Stimulated activated CD4-positive, alpha-beta T cell treated with anti-CD3 and anti-CD28 coated beads, TNF-alpha, amount 100 ng/mL, for 24 hours (primary cell): ENCODE data around the gene PWWP2B.

Experiments used
- DNase-seq, 3 experiments: peaks; one replicate each; pipeline ENCODE4 v3.0.0-alpha.2; 2020; ENCODE audit warnings: low read depth in 3 of 3

The PWWP2B gene

GRCh38 chr10:132458071-132458585 lies 61.1 kb downstream of the PWWP2B start:
- no peak for DNase-seq

GRCh38 chr10:132458586-132459300 lies 61.7 kb downstream of the PWWP2B start:
- DNase-seq: peak in 2 of 3 experiments; percentile 32 to 58

DNA sequence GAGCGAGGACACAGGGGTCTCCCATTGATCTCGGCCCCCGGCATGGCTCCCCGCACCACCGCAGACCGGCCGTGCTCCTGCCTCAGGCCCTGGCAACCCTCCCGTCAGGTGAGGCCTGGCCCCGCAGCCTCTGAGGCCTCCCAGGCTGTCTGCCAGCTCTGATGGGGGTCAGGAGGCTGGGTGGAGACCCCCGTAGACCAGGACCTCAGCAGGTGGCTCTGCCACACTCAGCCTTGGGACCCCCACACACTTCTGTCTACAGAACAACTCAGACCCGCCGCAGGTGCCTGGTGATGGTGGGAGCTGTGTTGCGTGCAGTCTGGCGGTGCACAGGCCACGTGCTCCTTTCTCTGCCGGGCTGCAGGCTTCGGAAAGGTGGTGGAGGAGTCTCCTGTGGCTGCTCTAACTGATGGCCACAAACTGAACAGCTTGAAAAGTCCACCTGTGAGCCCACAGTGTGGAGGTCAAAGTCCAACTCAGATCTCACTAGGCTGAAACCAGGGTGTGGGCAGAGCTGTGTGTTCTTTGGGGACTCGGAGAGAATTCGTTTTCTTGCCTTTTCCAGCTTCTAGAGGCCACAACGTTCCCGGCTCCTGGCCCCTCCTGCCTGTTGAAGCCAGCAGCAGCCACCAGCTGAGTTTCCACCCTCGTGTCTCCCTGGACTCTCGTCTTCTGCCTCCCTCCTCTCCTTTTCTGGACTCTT lies 62.5 kb downstream of the PWWP2B start:
- DNase-seq: no peak

DNA sequence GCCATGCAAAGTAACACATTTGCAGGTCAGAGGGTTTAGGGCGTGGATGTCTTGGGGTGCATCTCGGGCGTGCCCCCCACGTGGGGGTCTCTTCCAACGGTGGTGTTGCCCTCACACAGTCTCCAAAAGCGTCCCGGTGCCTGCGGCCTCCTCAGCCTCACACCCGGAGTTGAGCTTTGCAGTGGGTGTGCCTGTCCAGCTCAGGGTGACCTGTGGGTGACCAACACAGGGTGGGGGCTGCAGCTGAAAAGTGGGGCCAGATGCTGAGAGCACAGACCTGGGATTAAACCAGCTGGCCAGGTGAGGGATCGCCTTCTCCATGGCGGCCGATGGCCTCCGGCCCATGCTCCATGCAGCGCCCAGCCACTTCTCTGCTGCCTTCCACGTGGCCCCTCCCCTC lies 63.1 kb downstream of the PWWP2B start:
- DNase-seq: no peak

- DNase-seq: no peak
Observed at GRCh38 chr10:132460691-132461090, 63.7 kb downstream of the PWWP2B start.

DNA sequence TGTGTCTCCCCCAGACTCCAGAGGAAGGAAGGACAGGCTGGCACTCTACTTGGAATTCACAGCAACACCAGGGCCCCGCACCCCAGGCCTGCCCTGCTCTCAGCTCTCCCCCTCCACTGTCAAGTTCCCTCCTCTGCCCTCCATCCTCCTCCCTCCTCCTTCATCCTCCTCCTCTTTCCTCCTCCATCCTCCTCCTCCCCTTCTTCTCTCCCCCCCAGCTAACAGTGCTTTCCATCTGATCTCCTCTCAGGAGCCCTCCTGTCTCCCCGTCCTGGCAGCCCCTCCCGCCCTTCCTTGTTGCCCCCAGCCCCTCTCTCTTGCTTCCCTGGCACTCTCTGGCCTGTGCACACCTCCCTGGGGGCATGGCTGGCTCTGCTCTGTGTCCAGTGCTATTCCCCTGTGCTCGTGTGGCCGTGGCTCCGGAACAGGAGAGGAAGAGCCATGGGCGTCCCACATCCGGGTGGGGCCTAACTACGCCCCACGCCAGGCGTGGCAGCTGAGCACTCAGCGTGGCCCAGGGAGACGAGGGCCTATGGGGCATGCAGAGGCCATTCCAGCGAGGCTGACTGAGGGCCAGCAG lies 64.2 kb downstream of the PWWP2B start:
- no peak for DNase-seq

GRCh38 chr10:132461683-132462231 lies 64.8 kb downstream of the PWWP2B start:
- DNase-seq: no peak

DNA sequence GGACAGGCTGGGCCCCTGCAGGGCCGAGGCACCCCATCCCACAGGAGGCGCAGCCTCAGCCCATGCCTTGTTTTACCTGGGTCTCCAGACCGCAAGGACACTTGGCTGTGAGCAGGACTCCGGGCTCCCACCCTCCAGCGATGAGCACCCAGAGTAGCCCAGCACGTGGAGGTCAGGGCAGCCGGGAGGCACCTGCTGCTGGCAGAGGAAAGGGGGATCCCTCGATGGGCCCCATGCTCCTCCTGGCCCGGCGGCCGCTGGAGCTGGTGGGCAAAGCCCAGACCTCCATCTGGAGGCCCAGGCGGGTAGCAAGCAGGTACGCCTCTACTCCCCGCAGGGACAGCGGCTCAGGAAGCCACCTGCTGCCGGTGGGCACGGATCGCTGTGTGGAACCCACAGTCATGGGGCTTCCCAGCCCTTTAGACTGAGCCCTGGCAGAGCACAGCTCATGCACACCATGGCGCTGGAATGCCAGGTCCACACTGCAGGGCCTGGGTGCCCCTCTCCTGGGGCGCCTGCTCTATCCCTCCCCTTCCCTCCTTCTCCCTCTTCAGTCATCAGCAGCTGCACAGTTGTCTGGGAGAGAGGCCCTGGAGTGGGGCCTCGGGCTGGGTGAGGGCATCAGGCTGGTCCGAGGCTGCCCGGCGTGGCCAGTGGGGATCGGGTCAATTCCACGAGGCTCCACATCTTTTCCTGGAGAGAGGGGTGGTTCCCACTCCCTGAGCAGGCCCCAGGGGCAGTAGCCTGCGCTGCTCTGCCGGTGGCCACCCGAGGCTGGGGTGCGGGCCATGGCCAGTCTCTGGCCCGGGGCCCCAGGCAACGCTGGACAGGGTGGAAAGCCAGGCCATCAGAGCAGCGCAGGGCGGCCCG lies 65.7 kb downstream of the PWWP2B start:
- DNase-seq: no peak

DNA sequence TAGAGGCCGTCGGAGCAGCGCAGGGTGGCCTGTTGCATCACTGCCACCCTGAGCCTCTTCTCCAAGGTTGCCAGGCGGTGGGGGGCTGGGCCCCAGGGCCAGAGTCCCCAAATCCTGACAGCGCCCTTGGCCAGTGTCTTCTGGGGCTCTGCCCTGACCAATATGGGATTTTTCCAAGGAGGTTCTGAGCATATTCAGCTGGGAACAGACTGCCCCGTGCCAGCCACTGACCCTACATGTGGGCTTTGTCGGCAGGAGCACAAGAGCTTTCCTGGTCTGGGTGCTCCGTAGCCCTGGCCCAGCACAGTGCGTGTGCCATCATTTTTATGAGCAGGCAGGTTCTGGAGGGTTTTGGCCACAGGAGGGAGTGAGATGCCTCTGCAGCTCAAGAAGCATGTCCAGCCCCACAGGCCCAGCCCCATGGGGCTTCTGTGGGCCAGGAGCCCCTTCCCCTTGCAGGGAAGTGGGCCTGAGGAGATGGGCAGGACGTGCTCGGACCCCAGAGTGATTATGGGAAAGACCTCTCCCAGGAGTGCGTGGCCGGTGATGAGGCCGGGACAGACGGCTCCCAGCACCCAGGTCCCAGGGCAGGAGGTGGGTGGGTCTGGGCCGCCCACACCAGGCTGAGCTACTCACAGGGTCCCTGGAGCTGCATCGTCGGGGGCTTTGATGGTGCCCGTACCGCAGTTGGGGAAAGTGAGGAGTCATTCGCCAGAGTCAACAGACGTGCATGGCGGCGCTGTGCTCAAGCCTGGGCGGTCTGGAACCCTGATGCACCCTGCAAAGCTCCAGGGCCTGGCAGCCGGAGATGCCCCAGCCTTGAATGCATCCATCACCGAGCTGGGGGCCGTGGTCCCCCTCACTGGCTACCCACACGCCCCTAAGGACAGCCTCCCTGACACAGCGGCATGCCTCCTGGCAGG lies 66.6 kb downstream of the PWWP2B start:
- no peak for DNase-seq

GRCh38 chr10:132464256-132465192 lies 67.5 kb downstream of the PWWP2B start:
- no peak for DNase-seq

- no peak for DNase-seq
Observed at GRCh38 chr10:132465193-132465888, 68.3 kb downstream of the PWWP2B start.

DNA sequence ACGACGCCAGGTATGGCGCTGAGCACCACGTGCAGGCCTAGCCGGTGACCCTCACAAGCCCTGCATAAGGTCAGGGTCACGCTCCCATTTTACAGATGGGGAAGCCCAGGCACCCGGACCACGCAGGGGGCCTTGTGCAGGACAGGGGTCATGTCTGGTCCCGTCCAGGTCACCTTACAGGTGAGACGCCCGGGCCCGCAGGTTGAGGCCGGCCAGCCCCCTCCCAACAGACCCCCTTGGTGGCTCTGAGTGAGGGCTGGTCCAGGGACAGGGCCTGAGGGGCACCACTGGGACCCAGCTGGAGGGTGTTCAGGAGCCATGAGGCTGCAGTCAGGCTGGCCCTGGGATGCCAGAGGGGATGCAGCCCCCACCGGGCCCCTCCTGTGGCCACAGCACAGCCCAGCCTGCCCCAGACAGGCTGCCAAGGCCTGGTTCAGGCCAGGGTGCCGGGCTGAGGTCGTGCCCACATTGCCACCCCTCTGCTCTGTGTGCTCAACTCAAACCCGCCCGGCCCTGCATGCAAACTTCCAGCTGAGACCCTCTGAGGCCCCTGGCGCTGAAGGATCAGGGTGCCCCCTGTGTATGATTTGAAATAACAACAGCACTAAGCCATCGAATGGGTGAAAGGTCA lies 69.0 kb downstream of the PWWP2B start:
- no peak for DNase-seq

GRCh38 chr10:132466520-132467463 lies 69.8 kb downstream of the PWWP2B start:
- no peak for DNase-seq
